Ureter (tissue), 1 donor: ENCODE results near the gene TPPP. TPM values are rescaled to one million over a fixed set of nuclear protein-coding genes. Genes with fewer than 3 reads are reported as not detected.

ENCODE experiments used
- DNase-seq: peaks from one replicate; pipeline ENCODE4 v3.0.0-alpha.2; 2020; ENCODE audit warnings: low spot score
- total RNA-seq: library from RNA; stranded (reverse); gene quantifications from one replicate; pipeline ENCODE4 v1.2.4, GENCODE V29; 2023
- donor health status: DM: yes; HTN: yes; CAD: no.

Gene TPPP
- total RNA-seq, 1 donor from 2014 or later: 7.5 TPM

DNA sequence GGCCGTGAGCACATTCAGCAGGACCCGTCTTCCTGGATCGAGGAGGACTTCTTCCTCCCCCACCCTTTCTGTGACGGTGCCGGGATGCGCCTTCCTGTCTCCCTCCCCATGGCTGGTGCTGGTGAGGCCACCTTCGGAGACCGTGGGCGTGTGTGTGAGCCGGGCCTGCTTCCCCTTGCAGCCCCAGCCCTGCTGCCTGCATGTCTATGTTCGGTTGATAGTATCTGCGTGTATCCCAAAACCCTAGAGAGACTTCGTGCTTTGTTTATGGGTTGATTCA is 68.3 kb downstream of the TPPP start:
- no peak for DNase-seq

DNA sequence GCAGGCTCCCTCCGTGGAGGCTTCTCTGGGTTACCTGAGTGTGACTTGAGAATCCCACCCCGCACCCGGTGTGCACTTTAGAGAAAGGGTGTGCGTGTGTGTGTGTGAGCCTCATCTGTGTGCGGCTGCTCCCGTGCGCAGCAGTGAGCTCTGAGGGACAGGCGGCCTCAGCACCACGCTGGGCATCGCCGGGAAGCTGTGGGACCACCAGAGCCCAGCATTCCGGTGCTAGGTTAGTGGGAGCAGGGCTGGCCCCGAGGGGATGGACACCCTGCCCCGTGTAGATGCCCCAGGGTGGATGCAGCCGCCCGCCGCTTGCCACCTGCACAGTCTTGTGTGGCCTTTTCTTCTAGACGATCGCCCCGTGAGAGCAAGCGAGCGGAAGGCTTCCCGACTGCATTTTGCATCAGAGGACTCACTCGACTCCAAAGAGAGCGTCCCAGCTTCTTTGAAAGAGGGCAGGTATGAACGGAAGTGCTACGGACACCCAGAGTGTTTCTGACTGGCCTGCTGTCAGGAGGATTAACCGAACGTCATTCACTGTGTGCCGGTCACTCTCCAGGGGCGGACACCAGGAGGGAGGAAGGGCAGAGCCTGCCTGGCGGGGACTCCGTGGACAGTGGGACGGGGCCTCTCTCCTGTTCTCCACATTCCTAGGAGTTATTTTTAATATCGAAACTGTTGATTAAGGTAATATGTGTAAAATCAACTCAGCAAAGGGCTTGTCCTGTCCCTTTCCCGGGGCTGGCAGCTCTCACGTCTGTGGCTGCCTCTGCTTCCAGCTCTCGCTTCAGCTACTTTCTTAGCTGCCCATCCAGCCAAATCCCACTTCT is 68.8 kb downstream of the TPPP start:
- DNase-seq: no peak

DNA sequence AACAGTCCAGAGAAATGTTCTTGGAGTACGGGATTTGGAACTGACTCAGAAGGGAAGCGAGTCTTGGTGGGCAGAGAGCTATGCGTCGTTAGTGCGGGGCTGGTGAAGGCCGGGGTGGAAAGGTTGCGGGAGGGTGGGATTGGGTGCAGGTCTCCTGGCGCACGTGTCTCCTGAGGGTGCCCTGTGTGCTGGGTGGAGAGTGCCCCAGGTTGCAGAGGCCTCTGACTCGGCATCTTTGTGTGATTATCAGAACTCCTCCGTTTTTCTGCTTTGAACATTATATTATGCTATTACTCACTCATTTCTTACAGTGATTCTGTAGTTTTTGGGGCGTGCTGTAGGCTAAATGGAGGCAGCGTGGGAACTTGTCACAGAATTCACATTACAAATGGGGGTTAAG is 69.6 kb downstream of the TPPP start:
- DNase-seq: no peak

DNA sequence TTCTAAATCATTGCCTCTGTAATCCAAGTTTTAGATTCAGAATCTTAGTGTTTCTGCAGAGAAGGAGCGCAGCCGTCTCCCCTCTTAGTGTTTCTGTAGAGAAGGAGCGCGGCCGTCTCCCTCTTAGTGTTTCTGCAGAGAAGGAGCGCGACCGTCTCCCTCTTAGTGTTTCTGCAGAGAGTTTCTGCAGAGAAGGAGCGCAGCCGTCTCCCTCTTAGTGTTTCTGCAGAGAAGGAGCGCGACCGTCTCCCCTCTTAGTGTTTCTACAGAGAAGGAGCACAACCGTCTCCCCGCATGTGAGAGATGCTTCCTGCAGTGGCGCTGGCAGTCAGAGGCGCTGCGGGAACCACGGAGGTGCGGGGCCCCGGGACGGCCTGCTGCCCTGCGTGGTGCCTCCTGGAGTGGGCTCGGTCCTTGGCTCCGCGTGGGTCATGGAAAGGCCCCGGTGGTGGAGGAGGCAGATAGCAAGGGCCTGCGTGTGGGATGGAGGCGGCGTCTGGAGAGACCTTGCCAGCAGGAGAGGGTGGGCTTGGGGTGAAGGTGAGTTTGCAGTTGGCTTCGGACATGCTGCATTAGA is 70.1 kb downstream of the TPPP start:
- DNase-seq: no peak

DNA sequence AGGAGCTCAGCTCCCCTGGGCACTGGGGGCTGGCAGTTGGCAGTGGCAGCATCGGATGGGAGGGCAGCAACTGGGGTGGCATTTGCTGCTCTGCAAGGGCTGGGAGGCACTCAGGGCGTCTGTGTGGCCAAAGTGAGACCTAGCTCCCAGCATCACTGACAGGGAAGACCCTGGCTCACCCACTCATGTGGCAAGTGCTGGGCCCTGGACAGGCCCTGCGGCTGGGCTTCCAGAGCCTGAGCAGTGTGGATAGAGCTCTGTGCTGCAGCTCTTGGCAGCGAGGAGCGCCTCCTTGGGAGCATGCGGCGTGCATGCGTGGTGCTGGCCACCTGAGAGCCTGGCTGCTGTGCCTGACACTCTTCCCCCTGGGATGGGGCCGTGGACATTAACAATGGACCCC is 70.8 kb downstream of the TPPP start:
- no peak for DNase-seq

DNA sequence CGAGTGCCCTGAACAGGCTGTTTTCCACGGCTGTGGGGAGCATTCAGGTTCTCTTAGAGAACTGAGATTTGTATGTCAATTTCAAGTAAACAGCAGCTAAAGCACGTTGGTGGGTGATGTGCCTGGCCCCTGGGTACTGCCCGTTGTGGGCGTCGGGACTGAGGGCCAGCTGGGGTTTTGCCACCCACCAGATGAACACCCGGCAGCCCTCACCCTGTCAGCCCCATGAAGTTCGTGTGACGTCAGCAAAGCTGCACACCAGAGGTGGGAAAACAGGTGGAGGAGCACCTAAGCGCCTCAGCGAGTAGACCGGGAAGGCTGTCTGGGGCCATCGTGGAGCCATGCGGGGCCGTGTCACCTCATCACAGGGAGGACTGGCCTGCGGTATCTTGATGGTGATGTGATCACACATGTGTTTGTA is 71.8 kb downstream of the TPPP start:
- no peak for DNase-seq

DNA sequence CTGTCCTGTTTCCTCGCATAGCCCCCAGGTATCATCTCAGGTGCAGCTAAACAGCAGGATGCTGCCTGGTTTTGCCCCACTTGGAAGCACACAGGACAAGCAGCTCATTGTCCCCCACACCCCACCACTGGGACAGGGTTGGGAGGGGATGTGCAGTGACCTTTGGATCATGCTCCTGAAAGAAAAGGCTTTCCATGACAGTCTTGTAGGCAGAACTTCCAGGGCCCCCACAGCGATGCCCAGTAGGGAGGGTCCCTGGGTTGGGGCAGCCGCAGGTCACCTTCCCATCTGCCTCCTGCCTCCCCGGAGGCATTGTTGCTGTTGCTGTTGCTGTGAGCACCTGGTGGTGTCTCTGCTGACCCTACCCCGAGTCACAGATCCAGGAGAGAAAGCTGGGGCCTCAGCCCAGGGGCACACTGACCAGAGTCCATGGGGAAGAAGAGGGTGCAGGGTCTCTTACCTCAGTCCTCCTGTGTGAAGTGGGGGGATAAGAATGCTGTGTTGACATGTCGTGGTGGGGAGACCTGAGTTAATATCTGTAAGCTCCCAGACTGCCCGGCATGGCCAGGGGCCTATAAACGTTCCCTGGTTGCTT is 72.5 kb downstream of the TPPP start:
- no peak for DNase-seq

DNA sequence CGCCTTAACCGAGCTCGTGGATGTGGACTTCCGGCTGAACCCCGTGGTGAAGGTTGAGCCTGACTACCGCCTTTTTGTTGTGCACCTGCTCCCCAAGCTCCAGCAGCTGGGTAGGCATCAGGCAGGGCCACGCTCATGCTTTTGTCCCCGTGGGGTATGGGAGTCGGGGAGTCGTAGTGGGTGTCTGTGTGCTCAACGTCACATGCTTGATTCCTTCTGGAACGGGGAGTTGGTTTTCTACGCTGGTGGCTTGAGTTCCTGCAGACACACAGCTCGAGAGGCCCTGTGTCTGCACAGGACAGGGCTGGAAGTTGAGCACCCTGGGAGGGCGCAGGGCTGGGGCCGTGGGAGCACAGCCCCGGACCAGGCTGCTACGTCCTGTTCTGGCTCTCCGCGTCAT is 73.0 kb downstream of the TPPP start:
- DNase-seq: no peak

DNA sequence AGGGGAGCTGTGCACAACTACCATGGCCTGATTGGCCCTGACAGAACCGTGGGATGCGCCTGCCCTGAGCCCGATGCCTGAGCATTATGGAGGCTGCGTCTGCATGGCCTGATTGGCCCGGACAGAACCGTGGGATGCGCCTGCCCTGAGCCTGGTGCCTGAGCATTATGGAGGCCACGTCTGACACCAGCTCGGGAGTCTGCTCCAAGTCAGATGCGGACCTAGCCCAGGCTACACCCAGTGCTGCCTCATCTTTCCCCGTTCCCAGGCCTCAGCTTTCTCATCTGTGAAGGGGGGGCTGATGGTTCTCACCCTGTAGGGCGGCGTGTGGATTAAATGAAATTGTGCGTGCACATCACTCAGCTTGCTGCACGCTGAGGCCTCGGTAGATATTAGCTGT is 73.7 kb downstream of the TPPP start:
- DNase-seq: no peak

DNA sequence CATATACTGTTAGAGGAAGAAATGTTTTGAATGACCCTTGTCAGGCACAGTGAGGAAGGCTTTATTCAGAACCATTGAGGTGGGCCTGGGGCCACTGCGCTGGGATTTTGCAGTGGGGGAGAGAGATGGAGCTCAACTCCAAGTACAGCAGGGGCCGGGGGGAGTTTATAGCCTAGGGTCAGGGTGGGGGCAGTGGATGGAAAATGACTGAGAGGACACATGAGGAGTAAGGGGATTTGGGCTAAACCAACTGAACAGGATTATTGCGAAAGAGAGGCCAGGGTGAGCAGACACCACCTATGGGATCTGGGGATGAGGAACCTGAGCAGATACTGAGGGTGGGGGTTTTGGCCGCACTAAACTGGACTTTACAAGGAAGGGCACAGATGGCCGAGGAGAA is 74.7 kb downstream of the TPPP start:
- DNase-seq: no peak

DNA sequence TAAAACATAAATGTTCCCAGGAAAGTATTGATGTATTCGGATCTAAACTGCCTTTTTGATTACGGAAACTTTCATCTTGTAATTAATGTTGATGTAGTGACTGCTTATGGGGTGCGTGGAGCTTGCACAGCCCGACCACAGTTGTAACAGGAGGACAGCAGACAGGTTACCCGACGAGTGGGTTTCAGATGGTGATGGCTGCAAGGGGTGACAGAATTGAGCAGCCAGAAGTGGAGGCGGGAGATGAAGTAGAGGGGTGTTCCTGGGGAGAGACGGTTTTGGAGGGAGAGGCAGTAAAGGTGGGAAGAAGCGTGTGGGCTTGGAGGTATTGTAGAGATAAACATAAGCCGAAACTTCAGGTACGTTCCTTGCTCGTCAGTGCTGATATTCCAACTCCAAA is 75.3 kb downstream of the TPPP start:
- DNase-seq: no peak

DNA sequence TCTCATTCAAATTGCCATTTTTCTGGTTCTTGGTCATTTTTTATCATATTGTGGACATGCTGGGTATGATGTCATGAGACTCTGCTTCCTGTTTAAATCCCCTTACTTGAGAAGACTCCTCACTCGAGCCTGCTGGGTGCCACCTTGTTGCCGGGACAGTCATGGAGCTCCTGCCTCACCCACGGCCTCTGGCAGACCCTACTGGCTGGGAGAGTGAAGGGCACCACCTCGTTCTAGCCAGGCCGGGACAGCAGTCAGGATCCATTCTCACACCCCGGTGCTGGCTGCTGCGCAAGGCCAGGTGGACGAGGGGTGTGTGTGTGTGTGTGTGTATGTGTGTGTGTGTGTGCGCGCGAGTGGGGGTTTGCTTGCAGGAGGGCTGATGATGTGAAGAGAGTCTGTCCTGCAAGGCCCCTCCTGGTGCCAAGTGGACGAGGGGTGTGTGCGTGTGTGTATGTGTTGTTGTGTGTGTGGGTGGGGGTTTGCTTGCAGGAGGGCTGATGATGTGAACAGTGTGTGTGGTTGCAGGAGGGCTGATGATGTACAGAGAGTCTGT is 76.6 kb downstream of the TPPP start:
- DNase-seq: no peak

DNA sequence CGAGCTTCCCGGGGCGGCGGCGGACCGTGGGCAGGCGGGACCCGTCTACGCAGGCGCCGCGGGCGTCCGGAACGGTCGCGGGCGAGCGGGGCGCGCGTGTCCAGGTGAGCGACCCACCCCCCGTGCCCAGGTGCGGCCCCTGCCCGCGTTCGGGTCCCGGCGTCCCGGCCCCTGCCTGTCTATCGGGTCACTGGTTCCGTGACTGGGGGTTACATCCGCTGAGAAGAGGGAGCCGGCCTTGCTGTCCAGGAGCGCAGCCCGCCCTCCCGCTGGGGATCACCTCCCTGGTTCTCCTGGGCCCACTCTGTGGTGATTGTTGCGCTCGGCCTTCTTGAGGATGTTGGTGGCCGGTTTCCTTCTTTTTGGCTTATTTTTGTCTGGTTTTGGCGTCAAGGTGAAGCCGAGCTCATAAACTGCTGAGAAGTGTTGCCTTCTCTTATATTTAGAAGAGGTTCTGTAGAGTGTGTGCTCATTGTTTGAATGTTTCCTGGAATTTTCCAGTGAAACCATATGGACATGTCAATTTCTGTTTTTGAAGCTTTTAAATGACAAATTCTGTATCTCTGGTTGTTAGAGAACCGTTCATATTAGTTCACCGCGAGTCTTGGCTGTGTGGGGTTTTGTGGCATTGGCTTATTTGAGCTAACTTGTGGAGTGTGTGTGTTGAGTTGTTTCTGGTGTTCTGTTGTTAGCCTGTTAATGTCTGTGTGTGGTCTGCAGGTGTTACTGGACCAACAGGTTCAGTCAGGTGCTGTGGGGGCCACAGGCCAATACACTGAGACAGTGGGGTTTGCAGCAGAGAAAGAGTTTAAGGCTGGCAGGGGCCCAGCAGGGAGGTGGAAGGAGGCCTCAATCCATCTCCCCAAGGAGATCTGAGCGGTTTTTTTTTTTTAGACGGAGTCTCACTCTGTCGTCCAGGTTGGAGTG is 80.4 kb downstream of the TPPP start:
- DNase-seq: peak; percentile 17

DNA sequence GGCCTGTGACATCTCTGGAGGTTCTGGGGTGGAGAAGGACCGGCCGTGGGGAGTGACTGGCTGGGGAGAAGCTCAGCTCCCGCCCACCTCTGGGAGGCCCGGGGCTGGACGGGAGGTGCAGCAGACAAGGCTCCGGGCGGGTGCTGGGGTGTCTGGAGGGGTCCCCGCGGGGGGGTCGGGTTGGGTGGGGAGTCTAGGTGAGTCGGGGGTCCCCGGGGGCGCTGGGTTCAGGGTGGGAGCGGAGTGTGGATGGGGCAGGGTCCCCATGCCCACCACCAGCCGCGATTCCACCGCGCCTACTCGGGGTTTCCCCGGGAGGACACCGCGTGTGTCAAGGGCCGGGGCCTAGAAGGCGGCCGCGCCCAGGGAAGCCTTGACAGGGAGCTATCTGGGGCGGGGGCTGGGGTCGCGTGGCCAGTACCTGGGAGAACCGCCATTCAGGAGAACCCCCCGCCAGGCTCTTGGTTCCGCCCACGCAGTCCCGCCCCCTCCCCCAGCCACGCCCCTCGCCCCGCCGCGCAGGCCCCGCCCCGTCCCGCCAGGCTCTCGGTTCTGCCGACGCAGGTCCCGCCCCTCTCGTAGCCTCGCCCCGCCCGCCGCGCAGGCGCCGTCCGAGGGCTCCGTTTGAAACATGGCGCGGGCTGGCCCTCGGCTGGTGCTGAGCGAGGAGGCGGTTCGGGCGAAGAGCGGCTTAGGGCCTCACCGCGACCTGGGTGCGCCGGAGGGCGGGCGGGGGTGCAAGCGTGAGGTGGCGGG is 81.2 kb downstream of the TPPP start, which contains the start of gene CEP72:
Gene CEP72, plus strand, starts transcription at position 610 of the 756 bp plus-strand sequence. Its CDS starts 22 bp downstream, at position 632.
- peak; percentile 93 for DNase-seq

DNA sequence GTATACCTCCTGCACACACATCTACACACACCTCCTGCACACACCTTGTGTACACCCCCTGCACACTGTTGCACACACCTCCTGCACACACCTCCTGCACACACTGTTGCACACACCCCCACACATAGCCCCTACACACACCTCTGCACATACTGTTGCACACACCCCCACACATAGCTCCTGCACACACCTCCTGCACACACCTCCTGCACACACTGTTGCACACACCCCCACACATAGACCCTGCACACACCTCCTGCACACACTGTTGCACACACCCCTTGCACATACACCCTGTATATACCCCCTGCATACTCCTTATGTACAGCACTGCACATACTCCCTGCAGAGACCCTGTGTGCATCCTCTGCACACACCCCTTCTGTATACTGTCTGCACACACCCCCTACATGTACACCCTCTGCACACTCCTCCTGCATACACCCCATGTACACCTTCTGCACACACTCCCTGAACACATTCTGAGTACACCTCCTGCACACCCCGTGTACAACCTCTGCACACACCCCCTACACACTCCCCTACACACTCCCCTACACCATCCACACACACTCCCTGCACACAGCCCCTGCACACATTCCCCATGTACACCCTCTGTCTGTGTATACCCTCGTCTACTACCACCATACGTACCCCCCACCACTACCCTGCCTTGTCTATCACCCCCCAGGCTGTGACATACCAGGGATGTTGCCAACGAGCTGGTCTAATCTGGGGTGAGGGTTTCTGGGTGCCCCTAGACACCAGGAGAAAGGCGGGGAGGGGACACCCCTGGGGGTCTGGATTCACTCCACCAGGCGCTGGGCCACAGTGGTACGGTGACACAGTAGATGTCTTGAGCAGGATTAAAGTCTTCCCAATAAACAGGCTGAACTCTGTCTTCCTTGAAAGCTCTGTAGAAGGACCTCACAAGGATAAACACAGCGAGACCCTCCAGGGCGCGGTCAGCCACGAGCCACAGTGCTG is 82.1 kb downstream of the TPPP start:
- DNase-seq: no peak

DNA sequence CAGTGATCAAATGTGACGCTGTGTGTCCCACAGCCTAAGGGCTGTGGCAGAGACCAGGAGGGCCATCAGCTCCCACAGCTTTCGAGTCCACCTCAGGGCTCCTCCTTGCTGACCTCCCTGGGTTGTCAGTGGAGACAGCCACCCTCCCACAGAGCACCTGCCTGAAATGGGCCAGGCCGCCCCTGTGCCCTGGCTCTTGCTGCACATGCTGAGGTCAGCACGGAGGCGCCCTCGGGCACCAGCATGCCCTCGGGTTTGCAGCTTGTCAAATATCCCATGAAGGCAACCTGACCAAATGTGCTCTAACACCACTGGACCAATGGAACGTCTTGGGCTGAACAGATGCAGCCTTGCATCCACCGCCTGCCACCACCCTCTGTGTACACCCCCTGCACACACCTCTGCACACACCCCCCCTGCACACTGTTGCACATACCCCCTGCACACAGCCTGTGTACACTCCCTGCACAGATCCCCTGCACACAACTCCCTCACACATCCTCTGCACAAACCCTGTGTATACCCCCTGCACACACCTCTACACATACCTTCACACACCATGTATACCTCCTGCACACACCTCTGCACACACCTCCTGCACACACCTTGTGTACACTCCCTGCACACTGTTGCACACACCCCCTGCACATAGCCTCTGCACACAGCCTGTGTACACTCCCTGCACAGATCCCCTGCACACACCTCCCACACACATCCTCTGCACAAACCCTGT is 83.0 kb downstream of the TPPP start:
- no peak for DNase-seq
